Measurements from ENCODE around the gene DENND1A. TPM values are rescaled to one million over a fixed set of nuclear protein-coding genes. Genes with fewer than 3 reads are reported as not detected.

The DENND1A gene
- total and polyA plus RNA-seq, 4 donors, result 7.9 to 22.0 (median 13.9) TPM

DNA sequence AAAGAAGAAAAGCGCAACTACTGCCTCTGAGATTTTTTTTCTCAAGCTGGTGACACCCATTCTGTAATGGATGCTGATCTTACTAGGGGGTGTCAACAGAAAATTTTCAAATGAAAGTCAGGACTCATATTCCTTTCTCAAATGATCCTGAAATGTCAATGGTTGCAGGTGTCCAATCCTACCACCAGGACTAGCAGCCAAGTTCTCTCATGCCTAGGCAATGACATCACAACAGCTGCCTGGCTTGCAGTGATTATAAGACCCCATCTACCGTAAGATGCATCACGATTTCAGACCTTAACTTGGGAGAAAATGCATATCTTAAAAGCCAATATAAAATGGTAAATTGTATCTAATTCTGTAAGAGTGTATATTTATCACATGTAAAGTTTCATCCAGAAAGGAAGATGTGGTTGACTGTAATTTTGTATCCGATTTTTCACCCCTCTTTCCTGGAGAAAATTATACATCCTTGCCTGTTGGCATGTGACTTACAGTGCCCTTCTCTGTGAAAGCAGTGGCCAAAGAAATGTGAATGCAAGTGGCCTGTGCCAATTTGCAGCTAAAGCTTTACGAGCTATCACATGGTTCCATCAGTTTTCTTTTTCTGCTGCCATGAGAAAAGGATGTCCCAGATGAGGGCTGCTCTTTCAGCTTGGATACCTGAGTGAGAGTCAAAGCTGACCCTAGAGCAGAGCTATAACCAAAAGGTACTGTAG lies 104.4 kb downstream of the DENND1A start:
- no peak for DNase-seq (ENCODE audit: low spot score)
- no peaks in the 10 kb centered on the region for H3K4me1 ChIP-seq (ENCODE audit: control insufficient read depth in 4 of 4, insufficient read depth in 4 of 4, low read length in 3 of 4)
- H3K27ac ChIP-seq (ENCODE audit: low read depth in 1 of 2, low read length in 2 of 2), result no peak overlapping the region
- no peak overlapping the region for H3K9ac ChIP-seq (ENCODE audit: low read depth in 1 of 2, low read length in 2 of 2)
- peaks cover 0 to 15% (median 6%) of the 10 kb centered on the region in 4 donors for H3K9me3 ChIP-seq (ENCODE audit: control insufficient read depth in 4 of 4, low read length in 3 of 4)
- H3K27me3 ChIP-seq (ENCODE audit: control insufficient read depth in 4 of 4, insufficient read depth in 4 of 4, low read length in 3 of 4), result no peaks in the 10 kb centered on the region
- H3K36me3 ChIP-seq (ENCODE audit: control insufficient read depth in 4 of 4, insufficient read depth in 3 of 4, low read depth in 1 of 4, low read length in 3 of 4), result no peaks in the 10 kb centered on the region
- H3K4me3 ChIP-seq (ENCODE audit: low read depth in 1 of 3, low read length in 3 of 3), result no peak overlapping the region
- TF ChIP-seq GABPA (IDR thresholded peaks at IDR 0.05 in 1 of 2, conservative IDR thresholded peaks at IDR 0.05 in 1 of 2), result no peak
- no peak for TF ChIP-seq NR2F2 (IDR thresholded peaks at IDR 0.05)
- no peak for TF ChIP-seq RXRA (IDR thresholded peaks at IDR 0.05)
- TF ChIP-seq FOXA2 (IDR thresholded peaks at IDR 0.05), result no peak
- TF ChIP-seq, protein P1, sequence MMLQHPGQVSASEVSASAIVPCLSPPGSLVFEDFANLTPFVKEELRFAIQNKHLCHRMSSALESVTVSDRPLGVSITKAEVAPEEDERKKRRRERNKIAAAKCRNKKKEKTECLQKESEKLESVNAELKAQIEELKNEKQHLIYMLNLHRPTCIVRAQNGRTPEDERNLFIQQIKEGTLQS (IDR thresholded peaks at IDR 0.05), result no peak
- no peak for TF ChIP-seq JUND (IDR thresholded peaks at IDR 0.05)
- no peak for TF ChIP-seq REST (IDR thresholded peaks at IDR 0.05)
- TF ChIP-seq EGR1 (IDR thresholded peaks at IDR 0.05; ENCODE audit: low read depth in 2 of 2), result no peak
- no peak for TF ChIP-seq YY1 (IDR thresholded peaks at IDR 0.05)
- TF ChIP-seq, protein P2, sequence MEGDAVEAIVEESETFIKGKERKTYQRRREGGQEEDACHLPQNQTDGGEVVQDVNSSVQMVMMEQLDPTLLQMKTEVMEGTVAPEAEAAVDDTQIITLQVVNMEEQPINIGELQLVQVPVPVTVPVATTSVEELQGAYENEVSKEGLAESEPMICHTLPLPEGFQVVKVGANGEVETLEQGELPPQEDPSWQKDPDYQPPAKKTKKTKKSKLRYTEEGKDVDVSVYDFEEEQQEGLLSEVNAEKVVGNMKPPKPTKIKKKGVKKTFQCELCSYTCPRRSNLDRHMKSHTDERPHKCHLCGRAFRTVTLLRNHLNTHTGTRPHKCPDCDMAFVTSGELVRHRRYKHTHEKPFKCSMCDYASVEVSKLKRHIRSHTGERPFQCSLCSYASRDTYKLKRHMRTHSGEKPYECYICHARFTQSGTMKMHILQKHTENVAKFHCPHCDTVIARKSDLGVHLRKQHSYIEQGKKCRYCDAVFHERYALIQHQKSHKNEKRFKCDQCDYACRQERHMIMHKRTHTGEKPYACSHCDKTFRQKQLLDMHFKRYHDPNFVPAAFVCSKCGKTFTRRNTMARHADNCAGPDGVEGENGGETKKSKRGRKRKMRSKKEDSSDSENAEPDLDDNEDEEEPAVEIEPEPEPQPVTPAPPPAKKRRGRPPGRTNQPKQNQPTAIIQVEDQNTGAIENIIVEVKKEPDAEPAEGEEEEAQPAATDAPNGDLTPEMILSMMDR (IDR thresholded peaks at IDR 0.05; ENCODE audit: low read depth, low read length, missing input control), result no peak
- 97% methylated on average over 5 of the region's 5 CpGs for WGBS

DNA sequence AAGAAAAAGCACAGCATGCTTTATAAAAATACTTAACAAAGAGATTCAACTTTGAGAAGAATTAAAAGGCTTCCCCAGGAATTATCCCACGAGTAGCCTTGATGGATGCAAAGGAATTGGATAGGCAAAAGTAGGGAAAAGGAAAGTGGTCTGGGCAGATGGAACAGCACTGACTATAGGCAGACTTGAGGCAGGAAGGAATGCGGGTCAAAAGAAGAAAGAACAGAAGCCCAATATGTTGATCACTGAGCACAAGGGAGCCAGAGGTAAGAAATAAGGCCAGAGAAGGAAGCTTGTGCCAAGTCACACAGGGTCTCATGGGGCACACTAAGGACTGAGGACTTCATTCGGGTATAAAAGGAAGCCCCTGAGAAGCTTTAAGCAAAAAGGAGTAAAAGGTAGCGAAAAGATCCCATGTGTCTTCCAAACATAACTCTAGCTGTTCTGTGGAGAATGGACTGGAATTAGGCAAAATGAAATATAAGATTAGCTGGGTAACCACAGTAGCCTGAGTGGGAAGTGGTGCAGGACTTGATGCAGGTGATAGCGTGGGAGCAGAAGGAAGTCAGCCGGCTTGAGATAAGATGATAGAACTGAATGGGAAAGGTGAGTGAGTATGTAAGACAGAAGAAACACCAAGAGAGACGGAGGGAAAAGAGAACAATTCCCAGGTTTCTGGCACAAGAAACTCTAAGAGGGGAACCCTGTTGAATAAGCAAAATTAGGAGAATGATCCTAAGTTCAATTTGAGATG lies 106.6 kb downstream of the DENND1A start:
- no peak overlapping the region for H3K4me3 ChIP-seq (ENCODE audit: low read depth in 1 of 3, low read length in 3 of 3)
- 91% methylated on average over 7 of the region's 7 CpGs for WGBS
- no peak for DNase-seq (ENCODE audit: low spot score)
- H3K27ac ChIP-seq (ENCODE audit: low read depth in 1 of 2, low read length in 2 of 2), result no peak overlapping the region
- H3K4me1 ChIP-seq (ENCODE audit: control insufficient read depth in 4 of 4, insufficient read depth in 4 of 4, low read length in 3 of 4), result no peaks in the 10 kb centered on the region
- H3K36me3 ChIP-seq (ENCODE audit: control insufficient read depth in 4 of 4, insufficient read depth in 3 of 4, low read depth in 1 of 4, low read length in 3 of 4), result no peaks in the 10 kb centered on the region
- no peaks in the 10 kb centered on the region for H3K27me3 ChIP-seq (ENCODE audit: control insufficient read depth in 4 of 4, insufficient read depth in 4 of 4, low read length in 3 of 4)
- TF ChIP-seq RXRA (IDR thresholded peaks at IDR 0.05) (no peak), FOXA2 (IDR thresholded peaks at IDR 0.05) (no peak), SP1 (IDR thresholded peaks at IDR 0.05) (no peak), HNF4G (IDR thresholded peaks at IDR 0.05) (no peak), FOXA1 (IDR thresholded peaks at IDR 0.05) (no peak), REST (IDR thresholded peaks at IDR 0.05) (no peak), GABPA (IDR thresholded peaks at IDR 0.05 in 1 of 2, conservative IDR thresholded peaks at IDR 0.05 in 1 of 2) (no peak), TAF1 (conservative IDR thresholded peaks at IDR 0.05) (no peak), JUND (IDR thresholded peaks at IDR 0.05) (no peak)
- TF ChIP-seq, protein P1 (IDR thresholded peaks at IDR 0.05), result no peak
- TF ChIP-seq, protein P3, sequence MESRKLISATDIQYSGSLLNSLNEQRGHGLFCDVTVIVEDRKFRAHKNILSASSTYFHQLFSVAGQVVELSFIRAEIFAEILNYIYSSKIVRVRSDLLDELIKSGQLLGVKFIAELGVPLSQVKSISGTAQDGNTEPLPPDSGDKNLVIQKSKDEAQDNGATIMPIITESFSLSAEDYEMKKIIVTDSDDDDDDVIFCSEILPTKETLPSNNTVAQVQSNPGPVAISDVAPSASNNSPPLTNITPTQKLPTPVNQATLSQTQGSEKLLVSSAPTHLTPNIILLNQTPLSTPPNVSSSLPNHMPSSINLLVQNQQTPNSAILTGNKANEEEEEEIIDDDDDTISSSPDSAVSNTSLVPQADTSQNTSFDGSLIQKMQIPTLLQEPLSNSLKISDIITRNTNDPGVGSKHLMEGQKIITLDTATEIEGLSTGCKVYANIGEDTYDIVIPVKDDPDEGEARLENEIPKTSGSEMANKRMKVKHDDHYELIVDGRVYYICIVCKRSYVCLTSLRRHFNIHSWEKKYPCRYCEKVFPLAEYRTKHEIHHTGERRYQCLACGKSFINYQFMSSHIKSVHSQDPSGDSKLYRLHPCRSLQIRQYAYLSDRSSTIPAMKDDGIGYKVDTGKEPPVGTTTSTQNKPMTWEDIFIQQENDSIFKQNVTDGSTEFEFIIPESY (IDR thresholded peaks at IDR 0.05), result no peak
- H3K9ac ChIP-seq (ENCODE audit: low read depth in 1 of 2, low read length in 2 of 2), result no peak overlapping the region
- peaks cover 0 to 2% (median 1%) of the 10 kb centered on the region in 4 donors for H3K9me3 ChIP-seq (ENCODE audit: control insufficient read depth in 4 of 4, low read length in 3 of 4)
